ENCODE data around the gene BTBD9. TPM values are rescaled to one million over a fixed set of nuclear protein-coding genes. Genes with fewer than 3 reads are reported as not detected.

BTBD9 gene
- total RNA-seq, 1 experiment from 2014 or later: 8.9 TPM

GRCh38 chr6:38266921-38267354 is 372.8 kb downstream of the BTBD9 start:
- no peak overlapping the region for H4K8ac ChIP-seq (replicated peaks; ENCODE audit: insufficient read length, low read depth, low read length)
- DNase-seq: no peak
- Mint-ChIP-seq H3K4me3 (no peak overlapping the region), H3K4me1 (peaks cover 60 to 63% of the 10 kb centered on the region in 2 experiments), H3K36me3 (ENCODE audit: insufficient read depth in 1 of 3, low read depth in 3 of 3) (no peaks in the 10 kb centered on the region), H3K9me3 (no peaks in the 10 kb centered on the region), H3K27ac (no peak overlapping the region), H3K27me3 (ENCODE audit: low read depth) (peaks cover 1% of the 10 kb centered on the region; the same call in 1 of the 2 replicates)
- H2AK5ac ChIP-seq (ENCODE audit: insufficient read length, low read length): no peak overlapping the region
- peaks cover 23% of the 10 kb centered on the region for H3K4me1 ChIP-seq (ENCODE audit: insufficient read depth, low read length)
- H2BK15ac ChIP-seq (ENCODE audit: low read depth, low read length): no peak overlapping the region
- H4K5ac ChIP-seq (ENCODE audit: insufficient read length, low read depth, low read length): no peak overlapping the region
- H4K91ac ChIP-seq (ENCODE audit: insufficient read length, low read depth, low read length): no peak overlapping the region
- no peaks in the 10 kb centered on the region for H3K9me3 ChIP-seq (ENCODE audit: control insufficient read depth, low read depth, low read length)
- H3K4ac ChIP-seq (ENCODE audit: low read depth, low read length): no peak overlapping the region
- no peak overlapping the region for H3K14ac ChIP-seq (ENCODE audit: insufficient read depth, low read length)
- no peak overlapping the region for H2BK12ac ChIP-seq (ENCODE audit: insufficient read length, low read depth, low read length)
- no peak overlapping the region for H3K27ac ChIP-seq (ENCODE audit: insufficient read length, low read depth, low read length)
- no peak overlapping the region for H2BK120ac ChIP-seq (ENCODE audit: low read depth, low read length, poor library complexity, severe bottlenecking)
- H3K23me2 ChIP-seq (ENCODE audit: insufficient read length, low read depth, low read length, poor library complexity, severe bottlenecking): no peaks in the 10 kb centered on the region
- H2AFZ ChIP-seq (ENCODE audit: low read length): no peak overlapping the region
- no peak overlapping the region for H3K23ac ChIP-seq (ENCODE audit: insufficient read length, low read depth, low read length)
- H2BK20ac ChIP-seq (ENCODE audit: low read depth, low read length, poor library complexity, severe bottlenecking): no peak overlapping the region
- H3K56ac ChIP-seq (ENCODE audit: insufficient read length, low read depth, low read length): no peak overlapping the region
- no peaks in the 10 kb centered on the region for H3K79me1 ChIP-seq (ENCODE audit: insufficient read depth, low read depth, low read length, poor library complexity, severe bottlenecking)
- no peaks in the 10 kb centered on the region for H3K27me3 ChIP-seq (ENCODE audit: insufficient read depth, low read length)
- no peak overlapping the region for H3K9ac ChIP-seq (ENCODE audit: extremely low read depth, insufficient read length, low read length)
- H2BK5ac ChIP-seq (ENCODE audit: insufficient read length, low read length): no peak overlapping the region
- WGBS (ENCODE audit: extremely low coverage, insufficient read length, low lambda C conversion rate): no CpG with 5 or more reads among the region's 7 CpGs
- H4K20me1 ChIP-seq (ENCODE audit: control insufficient read depth, insufficient read depth, insufficient read length): no peaks in the 10 kb centered on the region
- no peak overlapping the region for H3K18ac ChIP-seq (ENCODE audit: insufficient read length, low read depth, low read length)
- no peak for TF ChIP-seq CTCF (conservative IDR thresholded peaks at IDR 0.05)
- no peak overlapping the region for H3T11ph ChIP-seq (ENCODE audit: low read length)
- H3K79me2 ChIP-seq (ENCODE audit: insufficient read depth, low read length): no peaks in the 10 kb centered on the region
- no peak overlapping the region for H3K4me2 ChIP-seq (ENCODE audit: insufficient read depth, insufficient read length, low read length)

Measured in H9 (cell line).